Right renal pelvis (tissue), 4 donors: ENCODE data around the gene DPP3. TPM values are rescaled to one million over a fixed set of nuclear protein-coding genes. Genes with fewer than 3 reads are reported as not detected.

Source experiments
- DNase-seq, 4 donors: peaks; one replicate each; pipeline ENCODE4 v3.0.0-alpha.2; 2013; ENCODE audit warnings: low read depth in 4 of 4, low spot score in 3 of 4, missing footprints in 1 of 4
- polyA plus RNA-seq, 4 donors: library from polyadenylated mRNA; unstranded; fragments of 120-200 nt; gene quantifications; one replicate each; pipeline ENCODE4 v1.2.1, GENCODE V29; 2013; ENCODE audit not compliant: insufficient read length in 4 of 4

The DPP3 gene
- polyA plus RNA-seq, 4 donors: 19.7 to 26.0 (median 22.5) TPM

- DNase-seq: no peak
Observed at GRCh38 chr11:66555416-66555815, 75.2 kb downstream of the DPP3 start.

GRCh38 chr11:66556086-66556485 is 75.9 kb downstream of the DPP3 start:
- DNase-seq: no peak

- no peak for DNase-seq
Observed at GRCh38 chr11:66557733-66558326, 77.6 kb downstream of the DPP3 start.

Other genes with a start within 250 kb of the DPP3 start
- 10 to 100 TPM; 16.7 to 28.1 (median 19.9) TPM for gene KLC2, start 222.7 kb upstream of the DPP3 start, polyA plus RNA-seq
- gene RAB1B, start 211.8 kb upstream of the DPP3 start, polyA plus RNA-seq: 100 to 1,000 TPM; 126 to 156 (median 129) TPM
- 1 to 10 TPM; 3.4 to 4.7 (median 4.1) TPM for gene CNIH2, start 202.3 kb upstream of the DPP3 start, polyA plus RNA-seq
- 10 to 100 TPM; 48.5 to 67.8 (median 50.8) TPM for gene YIF1A, start 191.3 kb upstream of the DPP3 start, polyA plus RNA-seq
- gene TMEM151A, start 188.5 kb upstream of the DPP3 start, polyA plus RNA-seq: under 1 TPM in 1 of 4 donors, not detected in 3; 0.05 TPM
- 10 to 100 TPM; 69.0 to 80.6 (median 73.7) TPM for gene CD248, start 163.4 kb upstream of the DPP3 start, polyA plus RNA-seq
- gene RIN1, start 144.0 kb upstream of the DPP3 start, polyA plus RNA-seq: 1 to 10 TPM; 2.5 to 3.1 (median 2.9) TPM
- gene BRMS1, start 135.3 kb upstream of the DPP3 start, polyA plus RNA-seq: 10 to 100 TPM; 30.3 to 34.9 (median 31.4) TPM
- gene B4GAT1, start 132.8 kb upstream of the DPP3 start, polyA plus RNA-seq: 10 to 100 TPM; 53.4 to 62.9 (median 56.8) TPM
- gene SLC29A2, start 108.7 kb upstream of the DPP3 start, polyA plus RNA-seq: 10 to 100 TPM; 18.5 to 23.1 (median 20.8) TPM
- gene NPAS4, start 59.4 kb upstream of the DPP3 start, polyA plus RNA-seq: under 1 TPM; 0.12 to 0.30 (median 0.26) TPM
- 10 to 100 TPM; 72.4 to 80.1 (median 78.3) TPM for gene MRPL11, start 41.6 kb upstream of the DPP3 start, polyA plus RNA-seq
- gene PELI3, start 13.5 kb upstream of the DPP3 start, polyA plus RNA-seq: 1 to 10 TPM; 4.5 to 7.0 (median 5.2) TPM
- gene BBS1, start 30.2 kb downstream of the DPP3 start, polyA plus RNA-seq: 10 to 100 TPM; 68.9 to 76.6 (median 76.0) TPM
- 10 to 100 TPM in 1 of 4 donors, 1 to 10 TPM in 3; 7.8 to 11.9 (median 8.5) TPM for gene ZDHHC24, start 65.6 kb downstream of the DPP3 start, polyA plus RNA-seq
- gene ACTN3, start 66.5 kb downstream of the DPP3 start, polyA plus RNA-seq: under 1 TPM; 0.40 to 0.67 (median 0.50) TPM
- gene CTSF, start 88.2 kb downstream of the DPP3 start, polyA plus RNA-seq: 100 to 1,000 TPM in 3 of 4 donors, 10 to 100 TPM in 1; 94.2 to 115 (median 103) TPM
- gene CCDC87, start 112.6 kb downstream of the DPP3 start, polyA plus RNA-seq: under 1 TPM; 0.30 to 0.37 (median 0.33) TPM
- gene CCS, start 112.8 kb downstream of the DPP3 start, polyA plus RNA-seq: 10 to 100 TPM; 40.6 to 61.2 (median 50.2) TPM
- gene RBM14, start 136.2 kb downstream of the DPP3 start, polyA plus RNA-seq: 10 to 100 TPM; 59.4 to 70.6 (median 63.8) TPM
- 100 to 1,000 TPM; 242 to 263 (median 252) TPM for gene RBM4, start 158.3 kb downstream of the DPP3 start, polyA plus RNA-seq
- 10 to 100 TPM; 58.1 to 68.9 (median 67.5) TPM for gene RBM4B, start 197.5 kb downstream of the DPP3 start, polyA plus RNA-seq
- gene SPTBN2, start 248.8 kb downstream of the DPP3 start, polyA plus RNA-seq: 10 to 100 TPM; 48.0 to 59.4 (median 52.8) TPM